PC-3 (cell line): ENCODE results near the gene ARHGAP31.

ENCODE experiments used
- EZH2 ChIP-seq: fragments of 300-600 bp; sonication (generic); IDR thresholded peaks from one replicate; pipeline ENCODE4 v1.6.1; 2017; ENCODE audit warnings: antibody characterized with exemption, mild to moderate bottlenecking, low read length; ENCODE audit not compliant: unreplicated experiment
- EZH2phosphoT487 ChIP-seq: fragments of 300-600 bp; sonication (generic); IDR thresholded peaks from 2 replicates; pipeline ENCODE4 v1.6.1; 2018; ENCODE audit warnings: mild to moderate bottlenecking, antibody characterized with exemption, low read length, borderline replicate concordance
- TF ChIP-seq, protein P1 (sequence below): fragments of 300-600 bp; sonication (generic); conservative IDR thresholded peaks from 2 replicates; pipeline ENCODE4 v1.5.1; 2017; ENCODE audit warnings: antibody characterized with exemption, low read depth, mild to moderate bottlenecking, low read length

DNA sequence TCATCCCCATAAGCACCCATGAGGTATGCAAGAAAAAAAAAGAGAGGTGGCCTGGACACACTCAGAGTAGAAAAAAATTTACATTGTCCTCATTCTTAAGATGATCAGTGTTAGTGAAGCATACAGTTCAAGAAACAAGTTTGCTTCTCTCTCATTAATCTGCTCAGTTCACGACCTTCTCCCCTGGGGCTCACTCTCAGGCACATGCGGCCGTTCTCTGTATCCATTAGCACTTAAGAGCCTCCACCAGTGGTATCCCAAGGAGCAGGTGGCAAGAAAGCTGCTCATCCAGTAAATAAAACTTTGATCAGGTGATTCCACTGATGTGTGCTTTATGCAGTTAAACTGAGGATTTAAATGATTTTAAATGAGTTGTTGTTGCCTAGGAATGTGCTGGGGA lies 57.4 kb downstream of the ARHGAP31 start:
- TF ChIP-seq, protein P1, sequence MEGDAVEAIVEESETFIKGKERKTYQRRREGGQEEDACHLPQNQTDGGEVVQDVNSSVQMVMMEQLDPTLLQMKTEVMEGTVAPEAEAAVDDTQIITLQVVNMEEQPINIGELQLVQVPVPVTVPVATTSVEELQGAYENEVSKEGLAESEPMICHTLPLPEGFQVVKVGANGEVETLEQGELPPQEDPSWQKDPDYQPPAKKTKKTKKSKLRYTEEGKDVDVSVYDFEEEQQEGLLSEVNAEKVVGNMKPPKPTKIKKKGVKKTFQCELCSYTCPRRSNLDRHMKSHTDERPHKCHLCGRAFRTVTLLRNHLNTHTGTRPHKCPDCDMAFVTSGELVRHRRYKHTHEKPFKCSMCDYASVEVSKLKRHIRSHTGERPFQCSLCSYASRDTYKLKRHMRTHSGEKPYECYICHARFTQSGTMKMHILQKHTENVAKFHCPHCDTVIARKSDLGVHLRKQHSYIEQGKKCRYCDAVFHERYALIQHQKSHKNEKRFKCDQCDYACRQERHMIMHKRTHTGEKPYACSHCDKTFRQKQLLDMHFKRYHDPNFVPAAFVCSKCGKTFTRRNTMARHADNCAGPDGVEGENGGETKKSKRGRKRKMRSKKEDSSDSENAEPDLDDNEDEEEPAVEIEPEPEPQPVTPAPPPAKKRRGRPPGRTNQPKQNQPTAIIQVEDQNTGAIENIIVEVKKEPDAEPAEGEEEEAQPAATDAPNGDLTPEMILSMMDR, result no peak
- TF ChIP-seq EZH2 (no peak), EZH2phosphoT487 (no peak)
